HuH-7.5 (cell line): ENCODE results near the gene DHFR.

Experiments
- DNase-seq: peaks from one replicate; pipeline ENCODE4 v3.0.0; 2011; ENCODE audit warnings: low spot score

Gene DHFR

GRCh38 chr5:80655231-80655774 is 520 bp upstream of the DHFR start:
- no peak for DNase-seq

- DNase-seq = peak; percentile 23
These were observed 761 bp downstream of the DHFR start for GRCh38 chr5:80654054-80654390.

GRCh38 chr5:80653502-80653901 is 1.3 kb downstream of the DHFR start:
- DNase-seq = no peak

GRCh38 chr5:80646926-80647325 is 7.9 kb downstream of the DHFR start:
- DNase-seq = no peak

GRCh38 chr5:80644900-80645299 is 9.9 kb downstream of the DHFR start:
- no peak for DNase-seq

GRCh38 chr5:80641353-80641752 is 13.4 kb downstream of the DHFR start:
- no peak for DNase-seq

GRCh38 chr5:80634193-80634592 is 20.6 kb downstream of the DHFR start:
- no peak for DNase-seq

GRCh38 chr5:80632700-80633099 is 22.1 kb downstream of the DHFR start:
- DNase-seq = no peak

- no peak for DNase-seq
These were observed 23.2 kb downstream of the DHFR start for GRCh38 chr5:80631278-80632259.

GRCh38 chr5:80629281-80629680 is 25.5 kb downstream of the DHFR start:
- DNase-seq = no peak

- DNase-seq = no peak
These were observed 29.6 kb downstream of the DHFR start for GRCh38 chr5:80625230-80625629.

GRCh38 chr5:80623999-80624398 is 30.8 kb downstream of the DHFR start:
- DNase-seq = no peak

GRCh38 chr5:80622756-80623155 is 32.0 kb downstream of the DHFR start:
- no peak for DNase-seq

GRCh38 chr5:80620211-80620610 is 34.6 kb downstream of the DHFR start:
- DNase-seq = no peak

- DNase-seq = no peak
These were observed 35.7 kb downstream of the DHFR start for GRCh38 chr5:80619086-80619485.

- DNase-seq = no peak
These were observed 36.3 kb downstream of the DHFR start for GRCh38 chr5:80618438-80618837.

GRCh38 chr5:80615266-80615914 is 39.4 kb downstream of the DHFR start:
- DNase-seq = no peak

GRCh38 chr5:80609692-80610091 is 45.1 kb downstream of the DHFR start:
- DNase-seq = no peak

GRCh38 chr5:80608731-80609130 is 46.1 kb downstream of the DHFR start:
- no peak for DNase-seq

- no peak for DNase-seq
These were observed 47.0 kb downstream of the DHFR start for GRCh38 chr5:80607832-80608231.

GRCh38 chr5:80607343-80607742 is 47.4 kb downstream of the DHFR start:
- no peak for DNase-seq

- no peak for DNase-seq
These were observed 53.7 kb downstream of the DHFR start for GRCh38 chr5:80600943-80601693.
